ENCODE data around the gene MYCBP2.
"Not testable (repeated sequence)": the region's sequence is repeated elsewhere in the genome, so short reads cannot be mapped to it uniquely, and the experiment has no call there.

MYCBP2 gene

DNA sequence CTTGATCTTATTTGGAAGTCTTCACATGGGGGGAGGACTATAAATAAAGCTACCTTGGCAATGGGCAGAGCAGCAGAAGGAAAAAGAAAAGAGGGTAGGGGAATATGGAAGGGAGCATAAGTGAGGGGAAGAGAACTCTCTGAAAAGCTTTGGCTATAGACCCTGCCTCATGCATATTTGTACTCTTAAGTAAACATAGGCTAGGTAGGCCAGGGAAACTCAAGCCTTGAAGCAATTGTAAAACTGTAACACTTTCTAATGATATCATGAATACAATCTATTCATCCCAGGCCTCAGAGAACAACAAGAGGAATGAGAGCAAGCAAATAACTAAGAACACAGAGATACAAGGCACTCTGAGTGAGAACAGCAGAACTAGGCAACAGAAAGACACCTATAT, 20.4 kb downstream of the MYCBP2 start:
- in situ Hi-C loops (cut with MboI; ENCODE audit: low pct_unique_long_range_greater_than_20kb, low sequenced_read_pairs) = no loop called here

DNA sequence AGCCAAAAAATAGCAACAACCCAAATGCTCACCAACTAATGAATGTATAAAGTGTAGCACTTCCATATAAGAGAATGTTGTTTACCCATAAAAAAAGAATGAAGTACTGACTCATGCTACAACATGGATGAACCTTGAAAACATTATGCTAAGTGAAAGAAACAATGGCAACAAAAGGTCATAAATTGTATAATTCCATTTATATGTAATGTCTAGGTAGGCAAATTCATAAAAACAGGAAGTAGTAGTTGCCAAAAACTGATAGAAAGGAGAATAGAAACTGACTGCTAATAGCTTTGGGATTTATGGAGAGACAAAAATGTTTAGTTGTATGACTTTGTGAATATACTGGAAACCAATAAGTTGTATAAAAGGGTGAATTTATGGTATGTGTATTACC, 21.6 kb downstream of the MYCBP2 start:
- in situ Hi-C loops (cut with MboI; ENCODE audit: low pct_unique_long_range_greater_than_20kb, low sequenced_read_pairs) = no loop called here
- DNase-seq = no peak

More for the DNA sequence above, 20.4 kb downstream of the MYCBP2 start:
- no peak for DNase-seq

DNA sequence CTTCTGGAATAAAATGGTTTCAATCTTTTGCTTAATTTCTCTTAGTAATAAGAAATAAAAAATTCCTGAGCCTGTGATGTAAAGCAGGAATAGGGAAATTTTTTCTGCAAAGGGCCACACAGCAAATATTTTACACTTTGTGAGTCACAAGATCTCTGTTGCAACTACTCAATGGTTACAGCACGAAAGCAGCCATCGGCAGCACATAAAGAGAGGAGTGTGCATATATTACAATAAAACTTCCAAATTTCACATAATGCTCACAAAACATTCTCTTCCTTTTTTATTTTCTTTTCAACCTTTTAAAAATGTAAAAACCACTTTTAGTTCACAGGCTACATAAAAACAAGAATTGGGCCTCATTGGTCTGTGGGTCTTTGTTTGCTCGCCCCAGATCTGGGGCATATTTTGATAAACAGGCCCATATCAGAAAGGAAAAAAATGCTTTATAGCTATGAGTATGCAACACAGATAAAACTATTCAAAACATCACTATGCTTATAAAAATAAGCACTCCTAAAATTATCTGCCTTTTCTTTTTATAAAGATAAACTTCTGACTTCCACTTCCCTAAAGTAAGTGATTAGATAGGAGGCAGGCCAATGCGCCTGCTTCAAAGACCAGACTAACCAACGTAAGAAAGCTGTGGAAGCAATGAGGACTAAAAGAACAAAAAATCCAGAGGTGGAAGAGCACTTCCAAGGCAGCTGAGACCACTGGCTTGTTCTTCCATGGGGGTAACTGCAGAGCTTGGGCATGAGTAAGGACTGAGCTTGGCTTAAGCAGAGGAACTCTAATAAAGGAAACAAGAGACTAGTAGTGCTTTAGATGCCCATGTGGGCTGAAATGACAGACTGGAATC, 26.5 kb downstream of the MYCBP2 start:
- DNase-seq = peak; percentile 53
- in situ Hi-C loops (cut with MboI; ENCODE audit: low pct_unique_long_range_greater_than_20kb, low sequenced_read_pairs) = no loop called here

DNA sequence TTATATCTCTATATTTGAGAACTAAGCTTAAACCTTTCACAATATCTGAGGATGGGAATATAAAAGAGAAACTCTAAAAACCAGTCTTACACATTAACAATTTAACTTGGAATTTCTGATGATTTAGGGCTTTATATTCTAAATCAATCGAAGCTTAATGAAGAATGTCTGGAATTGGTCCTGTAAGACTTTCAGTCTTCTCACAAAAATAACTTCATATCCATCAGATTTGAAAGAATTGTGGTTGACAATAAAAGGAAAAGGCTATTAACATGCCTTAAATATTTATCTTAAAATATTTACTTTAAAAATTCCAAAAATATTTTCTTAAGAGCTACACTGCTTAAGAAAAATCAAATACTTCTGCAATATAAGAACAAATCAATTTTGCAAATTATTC, 27.3 kb downstream of the MYCBP2 start:
- DNase-seq = no peak
- in situ Hi-C loops (cut with MboI; ENCODE audit: low pct_unique_long_range_greater_than_20kb, low sequenced_read_pairs) = no loop called here

DNA sequence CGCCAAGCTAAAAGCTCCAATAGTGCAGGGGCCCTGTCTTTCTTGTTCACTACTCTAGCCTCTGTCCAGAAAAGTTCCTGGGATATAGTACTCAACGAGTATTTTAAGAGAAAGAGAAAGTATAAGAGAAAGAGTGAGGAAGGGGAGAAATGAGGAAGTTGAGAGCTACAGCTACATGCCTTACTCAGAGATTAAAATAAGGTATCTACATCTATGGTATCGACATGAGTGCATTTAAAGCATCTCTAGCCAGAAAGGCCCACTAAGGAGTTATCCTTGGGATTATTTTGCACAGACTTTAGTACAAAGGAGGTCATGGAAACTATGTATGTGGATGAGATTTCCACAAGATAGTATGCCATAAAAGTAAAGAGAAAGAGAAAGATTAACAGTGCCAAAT, 28.5 kb downstream of the MYCBP2 start:
- in situ Hi-C loops (cut with MboI; ENCODE audit: low pct_unique_long_range_greater_than_20kb, low sequenced_read_pairs) = no loop called here
- DNase-seq = peak; percentile 63

DNA sequence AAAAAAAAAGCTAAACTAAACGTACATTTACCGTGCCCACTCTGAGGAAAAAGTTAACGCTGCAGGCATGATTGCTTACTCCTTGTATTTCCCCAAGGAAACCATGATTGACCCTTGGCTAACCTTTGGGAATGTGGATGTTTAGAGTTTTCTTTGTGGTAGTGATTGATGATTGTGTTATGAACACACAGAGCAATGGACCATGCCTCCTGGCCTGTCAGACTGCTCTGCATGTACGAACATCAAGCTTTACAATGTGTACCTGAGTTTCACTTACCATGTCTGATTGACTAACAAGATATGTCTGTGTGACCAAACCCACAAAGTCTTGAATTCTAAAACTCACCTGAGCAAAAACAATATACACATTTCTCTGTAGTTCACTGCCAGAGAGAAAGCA, 35.1 kb downstream of the MYCBP2 start:
- in situ Hi-C loops (cut with MboI; ENCODE audit: low pct_unique_long_range_greater_than_20kb, low sequenced_read_pairs) = no loop called here
- no peak for DNase-seq

DNA sequence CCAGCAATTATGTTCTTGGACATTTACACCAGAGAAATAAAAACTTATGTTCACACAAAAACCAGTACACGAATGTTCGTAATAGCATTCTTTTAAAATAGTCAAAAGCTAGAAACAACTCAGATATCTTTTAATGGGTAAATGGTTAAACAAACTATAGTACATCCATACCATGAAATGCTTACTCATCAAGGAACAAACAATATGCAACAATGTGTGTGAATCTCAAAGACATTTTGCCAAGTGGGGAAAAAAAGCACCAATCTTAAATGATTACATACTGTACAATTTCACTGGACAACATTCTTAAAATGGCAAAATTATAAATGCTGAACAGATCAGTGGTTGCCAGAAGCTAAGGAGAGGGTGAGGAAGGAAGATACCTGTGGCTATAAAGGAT, 36.6 kb downstream of the MYCBP2 start:
- in situ Hi-C loops (cut with MboI; ENCODE audit: low pct_unique_long_range_greater_than_20kb, low sequenced_read_pairs) = no loop called here
- no peak for DNase-seq

DNA sequence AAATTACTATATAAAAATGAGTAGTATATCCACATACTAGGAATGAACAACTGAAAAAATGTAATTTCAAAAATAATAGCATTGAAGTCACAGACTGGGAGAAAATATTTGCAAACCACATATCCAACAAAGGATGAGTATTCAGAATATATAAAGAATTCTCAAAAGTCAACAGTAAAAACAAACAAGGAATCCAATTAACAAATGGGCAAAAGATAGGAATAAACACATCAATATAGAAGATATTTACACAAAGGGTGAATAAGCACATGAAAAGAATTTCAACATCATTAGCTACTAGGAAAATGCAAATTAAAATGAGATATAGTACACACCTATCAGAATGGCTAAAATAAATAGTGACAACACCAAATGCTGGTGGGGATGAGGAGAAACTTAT, 37.0 kb downstream of the MYCBP2 start:
- no peak for DNase-seq
- in situ Hi-C loops (cut with MboI; ENCODE audit: low pct_unique_long_range_greater_than_20kb, low sequenced_read_pairs) = no loop called here

DNA sequence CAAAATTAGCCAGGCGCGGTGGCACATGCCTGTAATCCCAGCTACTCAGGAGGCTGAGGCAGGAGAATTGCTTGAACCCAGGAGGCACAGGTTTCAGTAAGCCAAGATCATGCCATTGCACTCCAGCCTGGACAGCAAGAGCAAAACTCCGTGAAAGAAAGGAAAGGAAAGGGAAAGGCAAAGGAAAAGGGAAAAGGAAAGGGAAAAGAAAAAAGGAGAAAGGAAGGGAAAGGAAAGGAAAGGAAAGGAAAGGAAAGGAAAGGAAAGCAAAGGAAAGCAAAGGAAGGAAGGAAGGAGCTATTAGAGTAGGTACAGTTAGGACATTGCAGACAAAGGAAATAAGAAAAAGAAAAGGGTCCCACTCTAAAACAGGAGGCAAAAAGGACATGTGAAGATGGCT, 41.3 kb downstream of the MYCBP2 start:
- in situ Hi-C loops (cut with MboI; ENCODE audit: low pct_unique_long_range_greater_than_20kb, low sequenced_read_pairs); DNase-seq: not testable (repeated sequence)

DNA sequence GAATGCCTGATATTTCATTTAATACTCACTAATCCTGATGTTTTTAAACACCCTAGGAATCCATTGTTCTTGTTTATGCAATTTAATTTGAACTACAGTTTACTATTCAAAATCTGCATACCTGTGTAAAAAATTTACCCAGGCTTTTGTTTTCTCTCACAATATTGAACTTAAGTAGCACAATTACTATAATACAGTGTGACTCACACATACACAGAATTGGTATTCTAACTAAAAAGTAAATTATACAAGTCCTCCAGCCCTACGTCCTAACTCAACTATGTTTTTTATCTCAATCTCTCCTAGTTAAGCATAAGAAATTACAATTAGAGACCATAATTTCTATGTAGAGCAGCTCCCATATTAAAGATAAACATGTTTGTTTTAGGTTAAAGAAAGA, 41.8 kb downstream of the MYCBP2 start:
- no peak for DNase-seq
- in situ Hi-C loops (cut with MboI; ENCODE audit: low pct_unique_long_range_greater_than_20kb, low sequenced_read_pairs) = no loop called here

DNA sequence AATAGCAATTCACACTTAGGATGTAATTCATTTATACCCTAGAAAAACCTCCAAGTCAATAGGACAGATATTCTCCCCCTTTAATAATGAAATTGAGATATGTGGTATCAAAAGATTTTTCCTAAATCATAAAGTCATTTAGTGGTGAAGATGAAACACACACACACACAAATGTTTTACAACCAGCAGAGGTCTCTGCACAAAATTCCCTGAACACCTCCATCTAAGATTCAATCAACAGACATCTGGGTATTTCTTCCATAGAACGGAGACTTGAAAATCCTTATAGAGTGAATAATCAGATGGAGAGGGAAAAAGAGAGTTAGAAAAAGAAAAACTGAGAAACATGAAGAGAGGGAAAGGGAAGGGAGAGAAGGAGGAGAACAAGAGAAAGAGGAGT, 52.8 kb downstream of the MYCBP2 start:
- DNase-seq = no peak
- in situ Hi-C loops (cut with MboI; ENCODE audit: low pct_unique_long_range_greater_than_20kb, low sequenced_read_pairs) = no loop called here

DNA sequence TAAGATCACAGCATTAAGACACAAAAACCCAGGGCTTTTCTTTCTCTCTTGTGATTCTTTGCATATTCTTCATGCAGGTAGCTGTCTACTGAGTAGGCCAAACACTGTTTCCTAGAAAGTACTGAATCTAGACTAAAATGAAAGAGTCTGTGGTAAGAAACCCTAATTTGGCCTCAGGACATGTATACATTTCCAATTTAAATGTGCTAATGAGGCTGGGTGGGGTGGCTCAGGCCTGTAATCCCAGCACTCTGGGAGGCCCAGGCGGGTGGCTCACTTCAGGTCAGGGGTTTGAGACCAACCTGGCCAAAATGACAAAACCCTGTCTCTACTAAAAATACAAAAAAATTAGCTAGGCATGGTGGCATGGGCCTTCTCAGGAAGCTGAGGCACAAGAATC, 57.8 kb downstream of the MYCBP2 start:
- in situ Hi-C loops (cut with MboI; ENCODE audit: low pct_unique_long_range_greater_than_20kb, low sequenced_read_pairs) = no loop called here
- no peak for DNase-seq

DNA sequence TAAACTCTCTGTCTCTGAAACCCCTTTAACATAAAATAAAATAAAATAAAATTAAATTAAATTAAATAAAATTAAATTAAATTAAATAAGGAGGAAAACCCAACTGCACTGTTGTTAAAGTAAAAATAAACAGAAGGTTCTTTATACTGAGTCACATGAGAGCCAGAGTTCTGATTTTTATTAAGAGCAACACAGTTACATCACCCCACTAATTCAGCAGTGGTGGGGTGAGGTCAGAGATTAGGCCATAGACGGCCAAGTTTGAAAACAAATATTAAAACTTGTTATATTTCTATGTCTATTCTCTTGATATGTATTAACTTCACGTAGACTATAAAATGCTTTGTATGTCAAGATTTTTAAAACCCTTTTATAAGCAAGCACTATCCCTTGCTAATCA, 59.5 kb downstream of the MYCBP2 start:
- in situ Hi-C loops (cut with MboI; ENCODE audit: low pct_unique_long_range_greater_than_20kb, low sequenced_read_pairs) = no loop called here

DNA sequence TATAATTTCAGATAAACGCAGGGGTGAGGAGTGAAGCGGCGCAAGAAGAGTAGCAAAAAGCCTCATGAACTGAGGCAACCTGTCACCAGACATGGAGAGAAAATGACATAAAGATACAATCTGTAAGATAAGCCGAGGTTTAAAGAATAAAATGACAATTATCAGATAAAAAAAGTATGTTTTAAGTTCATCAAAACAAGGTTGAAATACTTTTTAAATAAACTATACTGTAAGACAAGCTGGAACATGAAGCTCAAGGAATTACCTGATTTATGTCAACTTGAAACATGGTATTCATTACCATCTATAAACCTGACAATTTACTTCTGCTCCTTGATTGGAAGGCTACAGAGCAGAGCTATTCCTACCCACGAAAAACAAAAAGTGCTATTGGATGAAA, 61.6 kb downstream of the MYCBP2 start:
- in situ Hi-C loops (cut with MboI; ENCODE audit: low pct_unique_long_range_greater_than_20kb, low sequenced_read_pairs) = no loop called here
- DNase-seq = no peak

More for the DNA sequence above, 59.5 kb downstream of the MYCBP2 start:
- DNase-seq = no peak

DNA sequence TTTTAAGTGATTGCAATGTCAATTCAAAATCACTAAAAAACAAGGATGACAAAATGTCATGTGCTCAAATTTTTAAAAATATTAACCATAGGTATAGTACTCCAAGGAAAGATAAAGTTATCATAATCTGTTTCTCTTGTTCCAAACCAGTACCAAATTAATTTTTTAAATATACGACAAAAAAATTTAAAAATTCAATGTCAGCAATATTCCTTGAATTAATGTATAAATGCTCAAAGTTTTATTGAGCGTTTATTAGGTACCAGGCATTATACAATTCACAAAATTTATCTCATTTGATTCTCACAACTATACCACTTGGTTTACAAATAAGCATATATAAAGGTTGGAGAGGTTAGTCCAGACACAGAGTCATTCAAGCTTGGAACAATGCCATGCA, 64.7 kb downstream of the MYCBP2 start:
- in situ Hi-C loops (cut with MboI; ENCODE audit: low pct_unique_long_range_greater_than_20kb, low sequenced_read_pairs) = no loop called here
- DNase-seq = no peak

DNA sequence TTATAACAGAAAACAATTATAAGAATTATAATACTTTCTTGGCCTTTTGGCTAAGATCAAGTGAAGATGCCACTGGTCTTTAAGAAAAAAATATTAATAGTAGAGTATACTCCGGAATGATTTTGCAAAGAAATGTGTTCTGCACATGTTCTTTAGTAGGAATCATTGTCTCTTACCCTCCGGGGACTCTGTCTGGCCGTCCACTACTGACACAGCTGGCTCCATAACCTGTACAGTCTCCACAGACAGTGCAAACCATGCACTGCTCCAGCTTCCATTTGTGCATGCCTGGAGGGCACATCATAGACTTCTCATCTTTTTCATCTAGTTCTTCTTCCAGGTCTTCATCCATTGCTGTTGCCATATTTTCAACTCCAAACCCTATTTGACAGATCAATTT, 75.9 kb downstream of the MYCBP2 start:
- in situ Hi-C loops (cut with MboI; ENCODE audit: low pct_unique_long_range_greater_than_20kb, low sequenced_read_pairs) = no loop called here

DNA sequence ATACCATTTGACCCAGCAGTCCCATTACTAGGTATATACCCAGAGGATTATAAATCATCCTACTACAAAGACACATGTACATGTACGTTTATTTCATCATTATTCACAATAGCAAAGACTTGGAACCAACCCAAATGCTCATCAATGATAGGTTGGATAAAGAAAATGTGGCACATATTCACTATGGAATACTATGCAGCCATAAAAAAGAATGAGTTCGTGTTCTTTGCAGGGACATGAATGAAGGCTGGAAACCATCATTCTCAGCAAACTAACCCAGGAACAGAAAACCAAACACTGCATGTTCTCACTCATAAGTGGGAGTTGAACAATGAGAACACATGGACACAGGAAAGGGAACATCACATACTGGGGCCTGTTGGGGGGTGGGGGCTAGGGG, 81.7 kb downstream of the MYCBP2 start:
- DNase-seq; in situ Hi-C loops (cut with MboI; ENCODE audit: low pct_unique_long_range_greater_than_20kb, low sequenced_read_pairs): not testable (repeated sequence)

More for the DNA sequence above, 75.9 kb downstream of the MYCBP2 start:
- no peak for DNase-seq

DNA sequence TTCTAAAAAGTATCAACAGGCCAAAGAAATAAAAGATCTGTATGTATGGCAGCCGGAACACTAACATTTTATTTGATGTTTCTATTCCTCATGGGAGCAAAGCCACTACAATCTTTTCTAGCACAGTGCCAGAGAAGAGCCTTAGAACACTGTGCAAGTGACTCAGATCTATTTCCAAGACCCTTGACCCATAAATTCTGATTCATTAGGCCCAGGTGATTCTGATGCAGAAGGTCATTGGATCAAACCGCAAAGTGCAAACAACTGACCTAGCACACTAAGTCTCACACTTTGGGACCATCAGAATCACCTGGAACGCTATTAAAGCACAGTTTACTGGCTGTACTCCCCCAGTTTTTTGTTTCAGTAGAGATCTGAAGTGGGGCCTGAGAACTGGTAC, 87.6 kb downstream of the MYCBP2 start:
- DNase-seq = no peak
- in situ Hi-C loops (cut with MboI; ENCODE audit: low pct_unique_long_range_greater_than_20kb, low sequenced_read_pairs) = no loop called here

DNA sequence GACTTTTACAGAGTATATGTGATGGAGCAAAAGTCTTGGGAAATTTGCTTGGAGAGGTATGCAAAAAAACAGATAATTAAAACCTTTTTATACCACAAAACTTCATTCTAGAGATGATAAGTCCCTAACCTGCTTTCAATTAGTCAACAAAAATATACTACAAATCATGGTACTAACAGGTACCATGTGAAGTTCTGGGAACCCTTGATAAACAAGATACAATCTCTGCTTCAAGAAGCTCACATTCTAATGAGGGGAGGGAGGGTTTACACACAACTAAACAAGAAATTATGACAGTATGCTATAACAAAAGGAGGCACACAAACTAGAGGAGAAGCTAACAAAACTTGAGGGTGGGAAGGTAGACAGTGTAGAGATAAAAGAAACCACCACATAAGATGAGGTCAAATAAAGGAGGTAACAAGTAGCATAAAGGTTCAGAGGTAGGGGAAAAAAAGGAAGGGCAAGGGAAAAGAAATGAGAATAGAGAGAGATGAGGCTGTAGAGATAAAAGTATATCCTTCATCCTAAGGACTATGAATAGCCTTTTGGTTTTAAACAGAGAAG, 91.4 kb downstream of the MYCBP2 start:
- in situ Hi-C loops (cut with MboI; ENCODE audit: low pct_unique_long_range_greater_than_20kb, low sequenced_read_pairs) = no loop called here

DNA sequence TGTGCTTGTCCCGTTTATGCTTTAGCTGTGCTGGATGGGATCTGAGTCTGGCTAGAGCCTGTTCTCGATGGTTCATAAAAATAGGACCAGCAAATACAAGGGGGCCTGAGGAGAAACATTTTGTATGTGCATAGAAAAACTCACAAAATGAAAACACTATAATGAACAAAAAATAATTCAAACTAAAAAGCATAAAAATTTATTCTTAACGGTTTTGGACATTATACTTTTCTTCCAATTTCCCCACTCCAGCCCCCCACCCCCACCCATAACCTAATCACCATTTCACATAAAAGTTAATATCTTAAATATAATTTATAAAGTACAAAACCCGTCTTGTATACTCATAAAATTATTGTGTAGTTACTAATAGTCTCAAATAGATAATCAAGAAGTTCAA, 93.7 kb downstream of the MYCBP2 start:
- in situ Hi-C loops (cut with MboI; ENCODE audit: low pct_unique_long_range_greater_than_20kb, low sequenced_read_pairs) = no loop called here

More for the DNA sequence above, 91.4 kb downstream of the MYCBP2 start:
- no peak for DNase-seq

DNA sequence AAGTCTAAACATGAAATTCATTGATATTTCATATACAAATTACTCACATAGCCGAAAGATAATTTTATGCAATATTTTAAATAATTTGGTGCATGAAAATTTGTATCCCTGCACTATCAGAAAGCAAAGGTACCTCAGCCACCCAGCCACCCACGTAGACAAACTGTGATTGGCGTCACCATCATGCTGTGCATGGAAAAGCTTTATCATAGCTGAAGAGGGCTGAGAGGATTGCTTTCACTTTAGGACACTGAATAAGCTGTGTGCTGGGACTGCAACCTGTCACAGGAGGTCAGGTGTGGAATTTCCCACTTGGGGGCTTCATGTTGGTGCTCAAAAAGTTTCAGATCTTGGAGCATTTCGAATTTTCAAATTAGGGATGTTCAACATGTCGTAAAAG, 96.3 kb downstream of the MYCBP2 start:
- no peak for DNase-seq
- in situ Hi-C loops (cut with MboI; ENCODE audit: low pct_unique_long_range_greater_than_20kb, low sequenced_read_pairs) = no loop called here

More for the DNA sequence above, 93.7 kb downstream of the MYCBP2 start:
- DNase-seq = no peak
